Measurements from ENCODE around the gene SMIM44. TPM values are rescaled to one million over a fixed set of nuclear protein-coding genes. Genes with fewer than 3 reads are reported as not detected.

Gene SMIM44
- total RNA-seq, 1 donor, result not detected

GRCh38 chr19:3507371-3508120 is 24.3 kb upstream of the SMIM44 start:
- H3K36me3 ChIP-seq (ENCODE audit: insufficient read depth, low read length), result peaks cover 14% of the 10 kb centered on the region
- no peak for DNase-seq (ENCODE audit: insufficient read length, low spot score, missing footprints)
- H3K27me3 ChIP-seq (ENCODE audit: insufficient read depth, low read length), result no peaks in the 10 kb centered on the region
- H3K4me3 ChIP-seq (ENCODE audit: insufficient read depth, low read length), result peak overlapping the region; percentile 99
- H3K79me2 ChIP-seq (ENCODE audit: insufficient read depth, low read length), result peaks cover 64% of the 10 kb centered on the region
- TF ChIP-seq, protein P1, sequence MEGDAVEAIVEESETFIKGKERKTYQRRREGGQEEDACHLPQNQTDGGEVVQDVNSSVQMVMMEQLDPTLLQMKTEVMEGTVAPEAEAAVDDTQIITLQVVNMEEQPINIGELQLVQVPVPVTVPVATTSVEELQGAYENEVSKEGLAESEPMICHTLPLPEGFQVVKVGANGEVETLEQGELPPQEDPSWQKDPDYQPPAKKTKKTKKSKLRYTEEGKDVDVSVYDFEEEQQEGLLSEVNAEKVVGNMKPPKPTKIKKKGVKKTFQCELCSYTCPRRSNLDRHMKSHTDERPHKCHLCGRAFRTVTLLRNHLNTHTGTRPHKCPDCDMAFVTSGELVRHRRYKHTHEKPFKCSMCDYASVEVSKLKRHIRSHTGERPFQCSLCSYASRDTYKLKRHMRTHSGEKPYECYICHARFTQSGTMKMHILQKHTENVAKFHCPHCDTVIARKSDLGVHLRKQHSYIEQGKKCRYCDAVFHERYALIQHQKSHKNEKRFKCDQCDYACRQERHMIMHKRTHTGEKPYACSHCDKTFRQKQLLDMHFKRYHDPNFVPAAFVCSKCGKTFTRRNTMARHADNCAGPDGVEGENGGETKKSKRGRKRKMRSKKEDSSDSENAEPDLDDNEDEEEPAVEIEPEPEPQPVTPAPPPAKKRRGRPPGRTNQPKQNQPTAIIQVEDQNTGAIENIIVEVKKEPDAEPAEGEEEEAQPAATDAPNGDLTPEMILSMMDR (IDR thresholded peaks at IDR 0.05; ENCODE audit: extremely low read depth, low read depth, low read length), result no peak
- H2AFZ ChIP-seq (ENCODE audit: low read length), result no peak overlapping the region
- peaks cover 45% of the 10 kb centered on the region for H4K20me1 ChIP-seq (ENCODE audit: insufficient read depth, low read length)
- H3K27ac ChIP-seq (ENCODE audit: low read depth, low read length), result peak overlapping the region; percentile 74
- peaks cover 21% of the 10 kb centered on the region for H3K4me1 ChIP-seq (ENCODE audit: insufficient read depth, low read length)
- no peaks in the 10 kb centered on the region for H3K9me3 ChIP-seq (ENCODE audit: low read depth, low read length)
- peak overlapping the region; percentile 98 for H3K4me2 ChIP-seq (ENCODE audit: insufficient read depth, low read length)

- Histone ChIP-seq H3K9me3 (ENCODE audit: low read depth, low read length) (no peaks in the 10 kb centered on the region), H2AFZ (ENCODE audit: low read length) (peak overlapping the region; percentile 59), H3K4me3 (ENCODE audit: insufficient read depth, low read length) (peak overlapping the region; percentile 99), H3K27ac (ENCODE audit: low read depth, low read length) (peak overlapping the region; percentile 74), H3K36me3 (ENCODE audit: insufficient read depth, low read length) (peaks cover 14% of the 10 kb centered on the region), H4K20me1 (ENCODE audit: insufficient read depth, low read length) (peaks cover 36% of the 10 kb centered on the region), H3K4me1 (ENCODE audit: insufficient read depth, low read length) (peaks cover 21% of the 10 kb centered on the region), H3K4me2 (ENCODE audit: insufficient read depth, low read length) (peak overlapping the region; percentile 98), H3K27me3 (ENCODE audit: insufficient read depth, low read length) (no peaks in the 10 kb centered on the region), H3K79me2 (ENCODE audit: insufficient read depth, low read length) (peaks cover 55% of the 10 kb centered on the region)
- peak; percentile 93 for DNase-seq (ENCODE audit: insufficient read length, low spot score, missing footprints)
- TF ChIP-seq, protein P1 (IDR thresholded peaks at IDR 0.05; ENCODE audit: extremely low read depth, low read depth, low read length), result no peak
Measured at GRCh38 chr19:3506384-3507340, 23.4 kb upstream of the SMIM44 start.

- Histone ChIP-seq H3K9me3 (ENCODE audit: low read depth, low read length) (no peaks in the 10 kb centered on the region), H2AFZ (ENCODE audit: low read length) (peak within 1 kb of the TSS; percentile 100), H3K27ac (ENCODE audit: low read depth, low read length) (peak within 1 kb of the TSS; percentile 94), H3K4me1 (ENCODE audit: insufficient read depth, low read length) (peaks cover 24% of the 10 kb centered on the region), H3K4me2 (ENCODE audit: insufficient read depth, low read length) (peak within 1 kb of the TSS; percentile 98), H3K79me2 (ENCODE audit: insufficient read depth, low read length) (peaks cover 46% of the 10 kb centered on the region), H3K36me3 (ENCODE audit: insufficient read depth, low read length) (peaks cover 10% of the 10 kb centered on the region), H3K4me3 (ENCODE audit: insufficient read depth, low read length) (peak within 1 kb of the TSS; percentile 99), H3K27me3 (ENCODE audit: insufficient read depth, low read length) (no peaks in the 10 kb centered on the region), H4K20me1 (ENCODE audit: insufficient read depth, low read length) (peaks cover 28% of the 10 kb centered on the region)
- TF ChIP-seq, protein P1 (IDR thresholded peaks at IDR 0.05; ENCODE audit: extremely low read depth, low read depth, low read length), result no peak
- DNase-seq (ENCODE audit: insufficient read length, low spot score, missing footprints), result peak; percentile 100
Measured at GRCh38 chr19:3505598-3506383, 22.6 kb upstream of the SMIM44 start, which contains the start of gene FZR1. FZR1 (plus strand) TSS chr19:3506311; CDS start chr19:3522990, 16,679 bp downstream.

Data from osteoblast (primary cell).